Spleen (tissue), 7 donors: ENCODE measurements around the gene BRSK2.

Source experiments
- CTCF ChIP-seq, 11 experiments: fragments of 200-600 bp in 7 of 11; fragments of 450-650 bp in 4 of 11; sonication (generic) in 4 of 11; IDR thresholded peaks in 8 of 11; conservative IDR thresholded peaks in 3 of 11; 1 replicate in 7 of 11; 2 replicates in 4 of 11; pipeline versions ENCODE4 v1.4.0 to v1.8.0; 2016 to 2021; ENCODE audit warnings: antibody characterized with exemption in 11 of 11, inconsistent platforms in 4 of 11, mild to moderate bottlenecking in 1 of 11
- POLR2A ChIP-seq, 3 donors: fragments of 450-650 bp; IDR thresholded peaks; one replicate each; pipeline ENCODE4 v1.5.1; 2017; ENCODE audit warnings: antibody characterized with exemption in 3 of 3, mild to moderate bottlenecking in 1 of 3
- donor health status: DM: no; HTN: no; CAD: no; lungs with moderate emphysema.
- donor health status: DM: no; HTN: no; CAD: no.
- donor health status: DM: no; HTN: no; CAD: no.

- TF ChIP-seq POLR2A (IDR thresholded peaks at IDR 0.05) (no peak), CTCF (IDR thresholded peaks at IDR 0.05 in 8 of 11, conservative IDR thresholded peaks at IDR 0.05 in 3 of 11) (no peak)
Measured at GRCh38 chr11:1359556-1359955, 30.2 kb upstream of the BRSK2 start.
